ENCODE measurements around the gene ARHGAP45.
A peak's percentile ranks its signal among the peaks of the same experiment; 100 is the strongest.
"Not testable (repeated sequence)": the region's sequence is repeated elsewhere in the genome, so short reads cannot be mapped to it uniquely, and the experiment has no call there.

The ARHGAP45 gene

GRCh38 chr19:1066748-1067340 is at the start of gene ARHGAP45:
Gene ARHGAP45 (plus strand): TSS chr19:1067167. CDS start chr19:1067406, 239 bp downstream.
- peak; percentile 64 to 73 (median 72) for DNase-seq (ENCODE audit: low read depth in 3 of 3, low spot score in 1 of 3)

- no peak for DNase-seq (ENCODE audit: low read depth in 3 of 3, low spot score in 1 of 3)
Measured at GRCh38 chr19:1017906-1018305, 49.1 kb upstream of the ARHGAP45 start.

- no peak for DNase-seq (ENCODE audit: low read depth in 3 of 3, low spot score in 1 of 3)
Measured at GRCh38 chr19:1018393-1018792, 48.6 kb upstream of the ARHGAP45 start.

- DNase-seq (ENCODE audit: low read depth in 3 of 3, low spot score in 1 of 3) = no peak
Measured at GRCh38 chr19:1018932-1019615, 47.9 kb upstream of the ARHGAP45 start.

GRCh38 chr19:1019616-1019961 is 47.4 kb upstream of the ARHGAP45 start:
- DNase-seq (ENCODE audit: low read depth in 3 of 3, low spot score in 1 of 3) = no peak

- DNase-seq (ENCODE audit: low read depth in 3 of 3, low spot score in 1 of 3) = no peak
Measured at GRCh38 chr19:1019980-1020867, 46.7 kb upstream of the ARHGAP45 start.

- peak; percentile 93 to 97 (median 96) for DNase-seq (ENCODE audit: low read depth in 3 of 3, low spot score in 1 of 3)
Measured at GRCh38 chr19:1020868-1021425, 46.0 kb upstream of the ARHGAP45 start, which contains the start of gene TMEM259. Gene TMEM259 (minus strand): TSS chr19:1021123. CDS start chr19:1020996, 127 bp downstream.

- not testable (repeated sequence) for DNase-seq (ENCODE audit: low read depth in 3 of 3, low spot score in 1 of 3)
Measured at GRCh38 chr19:1023883-1024188, 43.1 kb upstream of the ARHGAP45 start.

- not testable (repeated sequence) for DNase-seq (ENCODE audit: low read depth in 3 of 3, low spot score in 1 of 3)
Measured at GRCh38 chr19:1025080-1025479, 41.9 kb upstream of the ARHGAP45 start.

- peak in 1 of 3 donors; percentile 51 for DNase-seq (ENCODE audit: low read depth in 3 of 3, low spot score in 1 of 3)
Measured at GRCh38 chr19:1025960-1026782, 40.8 kb upstream of the ARHGAP45 start, which contains the start of gene CNN2. Gene CNN2 (plus strand): TSS chr19:1026608. CDS start chr19:1026662, 54 bp downstream.

- DNase-seq (ENCODE audit: low read depth in 3 of 3, low spot score in 1 of 3) = no peak
Measured at GRCh38 chr19:1026783-1027649, 40.0 kb upstream of the ARHGAP45 start.

- DNase-seq (ENCODE audit: low read depth in 3 of 3, low spot score in 1 of 3) = no peak
Measured at GRCh38 chr19:1027650-1028061, 39.3 kb upstream of the ARHGAP45 start.

GRCh38 chr19:1028062-1028926 is 38.7 kb upstream of the ARHGAP45 start:
- DNase-seq (ENCODE audit: low read depth in 3 of 3, low spot score in 1 of 3) = peak in 1 of 3 donors; percentile 34

- DNase-seq (ENCODE audit: low read depth in 3 of 3, low spot score in 1 of 3) = no peak
Measured at GRCh38 chr19:1032264-1032867, 34.6 kb upstream of the ARHGAP45 start.

- DNase-seq (ENCODE audit: low read depth in 3 of 3, low spot score in 1 of 3) = no peak
Measured at GRCh38 chr19:1035998-1036621, 30.9 kb upstream of the ARHGAP45 start.

GRCh38 chr19:1037621-1038064 is 29.3 kb upstream of the ARHGAP45 start:
- DNase-seq (ENCODE audit: low read depth in 3 of 3, low spot score in 1 of 3) = no peak

- DNase-seq (ENCODE audit: low read depth in 3 of 3, low spot score in 1 of 3) = no peak
Measured at GRCh38 chr19:1038978-1039645, 27.9 kb upstream of the ARHGAP45 start.

Measured in stimulated activated CD4-positive, alpha-beta T cell treated with anti-CD3 and anti-CD28 coated beads, TNF-alpha, amount 100 ng/mL, for 1 hour (primary cell).